ENCODE measurements around the gene GPR161.

DNA sequence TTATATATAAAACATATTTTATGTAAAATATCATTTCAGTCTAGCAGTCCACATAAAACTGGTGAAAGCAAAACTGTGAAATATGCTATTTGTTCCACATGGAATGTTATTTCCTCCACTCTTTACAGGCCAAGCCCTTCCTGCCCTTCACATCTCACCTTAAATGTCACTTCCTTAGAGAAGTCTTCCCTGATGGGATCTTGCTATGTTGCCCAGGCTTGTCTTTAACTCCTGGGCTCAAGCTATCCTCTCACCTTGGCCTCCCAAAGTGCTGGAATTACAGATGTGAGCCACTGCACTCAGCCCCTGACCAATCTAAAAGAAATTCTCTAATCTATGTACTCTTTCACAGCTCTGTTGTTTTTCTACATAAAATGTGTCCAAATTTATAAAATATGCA is 2.3 kb upstream of the GPR161 start:
- TF ChIP-seq HNRNPK (IDR thresholded peaks at IDR 0.05; ENCODE audit: low read depth, low read length, poor library complexity, severe bottlenecking) (no peak), TARDBP (CRISPR knock-in tag; IDR thresholded peaks at IDR 0.05) (no peak), RELA (CRISPR knock-in tag; IDR thresholded peaks at IDR 0.05) (no peak), TCF7 (IDR thresholded peaks at IDR 0.05; ENCODE audit: low read depth) (no peak), EZH2 (conservative IDR thresholded peaks at IDR 0.05; ENCODE audit: low read depth, low read length) (no peak), HMG20A (CRISPR knock-in tag; IDR thresholded peaks at IDR 0.05; ENCODE audit: borderline replicate concordance) (no peak), MEF2D (CRISPR knock-in tag; IDR thresholded peaks at IDR 0.05) (no peak), NR2F6 (IDR thresholded peaks at IDR 0.05) (no peak), NR2F6 (CRISPR knock-in tag; IDR thresholded peaks at IDR 0.05) (no peak), ZNF34 (CRISPR knock-in tag; IDR thresholded peaks at IDR 0.05; ENCODE audit: borderline replicate concordance) (no peak), HNRNPUL1 (IDR thresholded peaks at IDR 0.05; ENCODE audit: low read depth, low read length) (no peak), NRL (CRISPR knock-in tag; IDR thresholded peaks at IDR 0.05; ENCODE audit: borderline replicate concordance) (no peak)
- TF ChIP-seq, protein P1, sequence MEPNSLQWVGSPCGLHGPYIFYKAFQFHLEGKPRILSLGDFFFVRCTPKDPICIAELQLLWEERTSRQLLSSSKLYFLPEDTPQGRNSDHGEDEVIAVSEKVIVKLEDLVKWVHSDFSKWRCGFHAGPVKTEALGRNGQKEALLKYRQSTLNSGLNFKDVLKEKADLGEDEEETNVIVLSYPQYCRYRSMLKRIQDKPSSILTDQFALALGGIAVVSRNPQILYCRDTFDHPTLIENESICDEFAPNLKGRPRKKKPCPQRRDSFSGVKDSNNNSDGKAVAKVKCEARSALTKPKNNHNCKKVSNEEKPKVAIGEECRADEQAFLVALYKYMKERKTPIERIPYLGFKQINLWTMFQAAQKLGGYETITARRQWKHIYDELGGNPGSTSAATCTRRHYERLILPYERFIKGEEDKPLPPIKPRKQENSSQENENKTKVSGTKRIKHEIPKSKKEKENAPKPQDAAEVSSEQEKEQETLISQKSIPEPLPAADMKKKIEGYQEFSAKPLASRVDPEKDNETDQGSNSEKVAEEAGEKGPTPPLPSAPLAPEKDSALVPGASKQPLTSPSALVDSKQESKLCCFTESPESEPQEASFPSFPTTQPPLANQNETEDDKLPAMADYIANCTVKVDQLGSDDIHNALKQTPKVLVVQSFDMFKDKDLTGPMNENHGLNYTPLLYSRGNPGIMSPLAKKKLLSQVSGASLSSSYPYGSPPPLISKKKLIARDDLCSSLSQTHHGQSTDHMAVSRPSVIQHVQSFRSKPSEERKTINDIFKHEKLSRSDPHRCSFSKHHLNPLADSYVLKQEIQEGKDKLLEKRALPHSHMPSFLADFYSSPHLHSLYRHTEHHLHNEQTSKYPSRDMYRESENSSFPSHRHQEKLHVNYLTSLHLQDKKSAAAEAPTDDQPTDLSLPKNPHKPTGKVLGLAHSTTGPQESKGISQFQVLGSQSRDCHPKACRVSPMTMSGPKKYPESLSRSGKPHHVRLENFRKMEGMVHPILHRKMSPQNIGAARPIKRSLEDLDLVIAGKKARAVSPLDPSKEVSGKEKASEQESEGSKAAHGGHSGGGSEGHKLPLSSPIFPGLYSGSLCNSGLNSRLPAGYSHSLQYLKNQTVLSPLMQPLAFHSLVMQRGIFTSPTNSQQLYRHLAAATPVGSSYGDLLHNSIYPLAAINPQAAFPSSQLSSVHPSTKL (CRISPR knock-in tag; IDR thresholded peaks at IDR 0.05), result no peak
- TF ChIP-seq, protein P2, sequence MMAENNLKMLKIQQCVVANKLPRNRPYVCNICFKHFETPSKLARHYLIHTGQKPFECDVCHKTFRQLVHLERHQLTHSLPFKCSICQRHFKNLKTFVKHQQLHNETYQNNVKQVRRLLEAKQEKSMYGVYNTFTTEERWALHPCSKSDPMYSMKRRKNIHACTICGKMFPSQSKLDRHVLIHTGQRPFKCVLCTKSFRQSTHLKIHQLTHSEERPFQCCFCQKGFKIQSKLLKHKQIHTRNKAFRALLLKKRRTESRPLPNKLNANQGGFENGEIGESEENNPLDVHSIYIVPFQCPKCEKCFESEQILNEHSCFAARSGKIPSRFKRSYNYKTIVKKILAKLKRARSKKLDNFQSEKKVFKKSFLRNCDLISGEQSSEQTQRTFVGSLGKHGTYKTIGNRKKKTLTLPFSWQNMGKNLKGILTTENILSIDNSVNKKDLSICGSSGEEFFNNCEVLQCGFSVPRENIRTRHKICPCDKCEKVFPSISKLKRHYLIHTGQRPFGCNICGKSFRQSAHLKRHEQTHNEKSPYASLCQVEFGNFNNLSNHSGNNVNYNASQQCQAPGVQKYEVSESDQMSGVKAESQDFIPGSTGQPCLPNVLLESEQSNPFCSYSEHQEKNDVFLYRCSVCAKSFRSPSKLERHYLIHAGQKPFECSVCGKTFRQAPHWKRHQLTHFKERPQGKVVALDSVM (CRISPR knock-in tag; IDR thresholded peaks at IDR 0.05), result no peak
- TF ChIP-seq, protein P3, sequence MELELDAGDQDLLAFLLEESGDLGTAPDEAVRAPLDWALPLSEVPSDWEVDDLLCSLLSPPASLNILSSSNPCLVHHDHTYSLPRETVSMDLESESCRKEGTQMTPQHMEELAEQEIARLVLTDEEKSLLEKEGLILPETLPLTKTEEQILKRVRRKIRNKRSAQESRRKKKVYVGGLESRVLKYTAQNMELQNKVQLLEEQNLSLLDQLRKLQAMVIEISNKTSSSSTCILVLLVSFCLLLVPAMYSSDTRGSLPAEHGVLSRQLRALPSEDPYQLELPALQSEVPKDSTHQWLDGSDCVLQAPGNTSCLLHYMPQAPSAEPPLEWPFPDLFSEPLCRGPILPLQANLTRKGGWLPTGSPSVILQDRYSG (CRISPR knock-in tag; IDR thresholded peaks at IDR 0.05), result no peak
